ENCODE measurements around the gene MRPS6. TPM values are rescaled to one million over a fixed set of nuclear protein-coding genes. Genes with fewer than 3 reads are reported as not detected.
A peak's percentile ranks its signal among the peaks of the same experiment; 100 is the strongest.

MRPS6 gene
- total and polyA plus RNA-seq, 10 of the 15 experiments (the other 5 are each of a cell fraction or from before 2014, with no cell fraction given): 32.5 to 232 (median 90.3) TPM

DNA sequence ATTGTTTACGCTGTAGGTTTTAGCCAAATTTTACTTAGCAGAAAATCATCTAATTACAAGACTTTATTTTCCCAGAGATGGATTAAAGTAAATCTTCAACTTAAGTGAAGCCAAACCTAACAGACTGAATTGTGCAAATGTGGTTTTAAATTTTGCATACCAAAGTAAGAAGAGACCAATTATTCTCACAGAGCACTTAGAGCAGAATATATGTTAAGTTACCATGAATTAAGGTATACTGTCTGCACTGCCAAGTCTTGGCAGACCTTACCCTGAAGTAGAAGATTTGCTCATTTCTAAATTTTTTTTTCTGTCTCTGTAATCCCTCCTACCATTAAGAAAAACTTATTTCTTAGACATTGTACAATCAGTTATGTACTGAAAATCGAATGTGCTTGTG is 24.1 kb downstream of the MRPS6 start:
- no peak for DNase-seq (ENCODE audit: low read depth, low spot score)
- CTCF ChIA-PET: no interaction called here
- Histone ChIP-seq H2AFZ (ENCODE audit: control insufficient read depth, low read depth, low read length) (no peak overlapping the region), H4K20me1 (ENCODE audit: control insufficient read depth, insufficient read depth) (no peaks in the 10 kb centered on the region), H3K4me3 (no peak overlapping the region), H3K36me3 (ENCODE audit: control insufficient read depth in 2 of 2, insufficient read depth in 2 of 2, low read length in 1 of 2) (peaks cover 8 to 9% of the 10 kb centered on the region in 2 experiments), H3K27ac (ENCODE audit: control insufficient read depth, insufficient read depth) (no peak overlapping the region), H3K9ac (ENCODE audit: control insufficient read depth, insufficient read depth, low read length) (no peak overlapping the region), H3K9me3 (replicated peaks; ENCODE audit: control insufficient read depth, insufficient read depth, low read length) (no peaks in the 10 kb centered on the region), H3K4me1 (ENCODE audit: control insufficient read depth, insufficient read depth, low read length) (peaks cover 7% of the 10 kb centered on the region; the same call in 1 of the 2 replicates), H3K4me2 (ENCODE audit: control insufficient read depth, insufficient read depth) (no peak overlapping the region), H3K79me2 (ENCODE audit: control insufficient read depth, insufficient read depth, low read length) (peaks cover 31% of the 10 kb centered on the region), H3K27me3 (replicated peaks in 1 of 2; ENCODE audit: control insufficient read depth in 2 of 2, insufficient read depth in 2 of 2, low read length in 1 of 2) (no peaks in the 10 kb centered on the region)
- FAIRE-seq: no peak
- in situ Hi-C loops (cut with MboI): no loop called here
- TF ChIP-seq, protein P1, sequence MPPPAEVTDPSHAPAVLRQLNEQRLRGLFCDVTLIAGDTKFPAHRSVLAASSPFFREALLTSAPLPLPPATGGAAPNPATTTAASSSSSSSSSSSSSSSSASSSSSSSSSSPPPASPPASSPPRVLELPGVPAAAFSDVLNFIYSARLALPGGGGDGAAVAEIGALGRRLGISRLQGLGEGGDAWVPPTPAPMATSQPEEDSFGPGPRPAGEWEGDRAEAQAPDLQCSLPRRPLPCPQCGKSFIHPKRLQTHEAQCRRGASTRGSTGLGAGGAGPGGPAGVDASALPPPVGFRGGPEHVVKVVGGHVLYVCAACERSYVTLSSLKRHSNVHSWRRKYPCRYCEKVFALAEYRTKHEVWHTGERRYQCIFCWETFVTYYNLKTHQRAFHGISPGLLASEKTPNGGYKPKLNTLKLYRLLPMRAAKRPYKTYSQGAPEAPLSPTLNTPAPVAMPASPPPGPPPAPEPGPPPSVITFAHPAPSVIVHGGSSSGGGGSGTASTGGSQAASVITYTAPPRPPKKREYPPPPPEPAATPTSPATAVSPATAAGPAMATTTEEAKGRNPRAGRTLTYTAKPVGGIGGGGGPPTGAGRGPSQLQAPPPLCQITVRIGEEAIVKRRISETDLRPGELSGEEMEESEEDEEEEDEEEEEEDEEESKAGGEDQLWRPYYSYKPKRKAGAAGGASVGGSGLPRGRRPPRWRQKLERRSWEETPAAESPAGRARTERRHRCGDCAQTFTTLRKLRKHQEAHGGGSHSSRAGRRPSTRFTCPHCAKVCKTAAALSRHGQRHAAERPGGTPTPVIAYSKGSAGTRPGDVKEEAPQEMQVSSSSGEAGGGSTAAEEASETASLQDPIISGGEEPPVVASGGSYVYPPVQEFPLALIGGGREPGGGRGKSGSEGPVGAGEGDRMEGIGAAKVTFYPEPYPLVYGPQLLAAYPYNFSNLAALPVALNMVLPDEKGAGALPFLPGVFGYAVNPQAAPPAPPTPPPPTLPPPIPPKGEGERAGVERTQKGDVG (CRISPR knock-in tag; IDR thresholded peaks at IDR 0.05): no peak
- intact Hi-C loops (cut with micrococcal nuclease; ENCODE audit: unreplicated experiment): no loop called here
- POLR2A ChIA-PET: no interaction called here
- RAD21 ChIA-PET (ENCODE audit: unreplicated experiment): no interaction called here
- SMC1A ChIA-PET (ENCODE audit: uncharacterized antibody, unreplicated experiment): no interaction called here
- BruUV-seq (replicated peaks): no TSS peak
- peak; percentile 40 for ATAC-seq
- 50% methylated on average over 2 of the region's 2 CpGs for WGBS (ENCODE audit: insufficient coverage, insufficient replicate concordance, low lambda C conversion rate, missing lambda C conversion rate)

DNA sequence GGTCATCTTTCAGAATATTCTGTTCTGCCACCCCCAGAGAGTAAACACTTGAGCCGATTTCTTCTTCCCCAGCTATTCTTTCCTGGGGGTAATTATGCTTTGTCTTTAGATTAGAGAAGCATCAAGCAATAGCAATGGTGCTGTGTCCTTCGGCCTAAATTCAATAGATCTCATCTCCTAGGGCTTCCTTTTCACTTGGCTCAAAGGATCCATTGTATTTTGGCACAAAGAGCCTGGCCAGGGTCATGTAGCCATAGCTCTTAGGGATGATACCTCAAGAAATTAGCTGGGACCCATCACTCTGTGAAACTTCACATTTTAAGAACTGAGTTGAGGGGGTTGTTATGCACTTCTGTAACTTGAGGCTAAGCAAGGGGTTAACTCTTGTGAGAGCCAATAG is 27.0 kb downstream of the MRPS6 start:
- intact Hi-C loops (cut with micrococcal nuclease; ENCODE audit: unreplicated experiment) (no loop called here), in situ Hi-C loops (cut with MboI) (no loop called here)
- FAIRE-seq (no peak), ATAC-seq (no peak), DNase-seq (ENCODE audit: low read depth, low spot score) (no peak)
- H3K27ac ChIP-seq (ENCODE audit: control insufficient read depth, insufficient read depth): no peak overlapping the region
- H4K20me1 ChIP-seq (ENCODE audit: control insufficient read depth, insufficient read depth): no peaks in the 10 kb centered on the region
- H3K9ac ChIP-seq (ENCODE audit: control insufficient read depth, insufficient read depth, low read length): no peak overlapping the region
- H3K36me3 ChIP-seq (ENCODE audit: control insufficient read depth in 2 of 2, insufficient read depth in 2 of 2, low read length in 1 of 2): peaks cover 2 to 6% of the 10 kb centered on the region in 2 experiments
- H3K4me2 ChIP-seq (ENCODE audit: control insufficient read depth, insufficient read depth): no peak overlapping the region
- ChIA-PET CTCF (interaction anchor here (0.8 to 2.4 kb wide), 4 partner anchors 9 to 101 kb away, joined by 3 to 14 read pairs (median 6); no protein-coding TSS in a partner anchor), SMC1A (ENCODE audit: uncharacterized antibody, unreplicated experiment) (interaction anchor here (0.6 to 2.7 kb wide), 11 partner anchors 9 to 248 kb away, joined by 3 to 13 read pairs (median 3); no protein-coding TSS in a partner anchor), POLR2A (interaction anchor here (0.5 to 1.4 kb wide), 2 partner anchors 8 to 178 kb away, joined by 3 to 4 read pairs; no protein-coding TSS in a partner anchor), RAD21 (ENCODE audit: unreplicated experiment) (interaction anchor here (0.9 to 1.8 kb wide), 3 partner anchors 10 to 176 kb away, joined by 3 to 5 read pairs (median 4); no protein-coding TSS in a partner anchor)
- peaks cover 21% of the 10 kb centered on the region for H3K79me2 ChIP-seq (ENCODE audit: control insufficient read depth, insufficient read depth, low read length)
- H3K4me1 ChIP-seq (ENCODE audit: control insufficient read depth, insufficient read depth, low read length): peaks cover 7% of the 10 kb centered on the region; the same call in 1 of the 2 replicates
- no peak overlapping the region for H2AFZ ChIP-seq (ENCODE audit: control insufficient read depth, low read depth, low read length)
- WGBS (ENCODE audit: insufficient coverage, insufficient replicate concordance, low lambda C conversion rate, missing lambda C conversion rate): 97% methylated on average over 2 of the region's 2 CpGs
- no peaks in the 10 kb centered on the region for H3K9me3 ChIP-seq (replicated peaks; ENCODE audit: control insufficient read depth, insufficient read depth, low read length)
- H3K4me3 ChIP-seq: no peak overlapping the region
- no TSS peak for BruUV-seq (replicated peaks)
- H3K27me3 ChIP-seq (replicated peaks in 1 of 2; ENCODE audit: control insufficient read depth in 2 of 2, insufficient read depth in 2 of 2, low read length in 1 of 2): no peaks in the 10 kb centered on the region
- TF ChIP-seq, protein P2, sequence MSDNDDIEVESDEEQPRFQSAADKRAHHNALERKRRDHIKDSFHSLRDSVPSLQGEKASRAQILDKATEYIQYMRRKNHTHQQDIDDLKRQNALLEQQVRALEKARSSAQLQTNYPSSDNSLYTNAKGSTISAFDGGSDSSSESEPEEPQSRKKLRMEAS (IDR thresholded peaks at IDR 0.05; ENCODE audit: low read depth, low read length): no peak
- TF ChIP-seq PAX8 (IDR thresholded peaks at IDR 0.05) (no peak), CBFB (IDR thresholded peaks at IDR 0.05; ENCODE audit: low read depth) (no peak), TAF1 (IDR thresholded peaks at IDR 0.05; ENCODE audit: borderline replicate concordance, low read depth, low read length) (no peak), CBX3 (IDR thresholded peaks at IDR 0.05; ENCODE audit: borderline replicate concordance, low read depth) (no peak), EP300 (IDR thresholded peaks at IDR 0.05; ENCODE audit: borderline replicate concordance in 1 of 2, control insufficient read depth in 1 of 2, low read depth in 2 of 2, low read length in 2 of 2) (no peak), HCFC1 (IDR thresholded peaks at IDR 0.05; ENCODE audit: low read length) (no peak)

Data from GM12878 (cell line).